BJ (cell line): ENCODE data around the gene PDIA6. TPM values are rescaled to one million over a fixed set of nuclear protein-coding genes. Genes with fewer than 3 reads are reported as not detected.

Experiments used
- CTCF ChIA-PET: fragments of 350-600 bp; formaldehyde crosslinking; extraction: SDS; loops from one replicate; lab custom pipeline; 2021; ENCODE audit warnings: antibody characterized with exemption, inconsistent platforms; lab: Yijun Ruan, JAX
- POLR2A ChIA-PET: fragments of 300-600 bp; sonication (Branson Sonifier 250); formaldehyde crosslinking; extraction: SDS; loops from one replicate; lab custom pipeline; 2021; ENCODE audit warnings: antibody characterized with exemption; lab: Charles Lee
- DNase-seq: peaks from one replicate; pipeline ENCODE4 v3.0.0-alpha.2; 2011; ENCODE audit warnings: low read depth
- H3K27me3 ChIP-seq: 2 replicates; pipeline ENCODE4 v1.6.0; 2011; ENCODE audit warnings: low read length; ENCODE audit not compliant: control insufficient read depth, insufficient read depth
- H3K36me3 ChIP-seq: 2 replicates; pipeline ENCODE4 v1.5.1; 2011; ENCODE audit warnings: low read length; ENCODE audit not compliant: control insufficient read depth, insufficient read depth
- H3K4me3 ChIP-seq: 2 replicates; pipeline ENCODE4 v1.5.1; 2011; ENCODE audit warnings: low read depth, mild to moderate bottlenecking, control low read depth, low read length
- polyA plus RNA-seq: library from polyadenylated mRNA; depleted of rRNA; stranded (reverse); fragments of >200 nt; gene quantifications from 2 replicates; pipeline ENCODE4 v1.2.3, GENCODE V29; 2011
- TF ChIP-seq, protein P1 (sequence below): IDR thresholded peaks from 2 replicates; pipeline ENCODE4 v1.5.1; 2011; ENCODE audit warnings: low read depth, mild to moderate bottlenecking, control low read depth, inconsistent platforms, low read length, moderate library complexity; ENCODE audit not compliant: insufficient read depth

Gene PDIA6
- polyA plus RNA-seq, 1 experiment: 238 TPM

DNA sequence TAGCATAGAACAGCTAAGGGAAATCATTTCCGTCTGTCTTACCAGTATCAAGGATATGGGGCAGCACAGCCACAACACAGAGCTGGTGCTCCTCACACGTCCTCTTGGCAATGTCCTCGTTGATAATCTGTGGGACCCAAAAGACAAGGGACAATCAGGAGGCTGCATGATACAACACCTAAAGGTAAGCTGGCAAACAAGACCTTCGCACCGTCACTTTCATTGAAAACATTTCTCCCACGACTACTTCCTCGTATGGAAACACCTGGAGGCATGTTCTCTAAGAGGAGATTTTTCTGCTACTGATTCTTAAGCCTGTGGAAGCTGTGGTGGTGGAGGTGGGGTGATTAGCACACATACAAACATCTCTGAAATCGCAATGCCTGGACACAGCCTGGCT, 23.7 kb downstream of the PDIA6 start:
- Histone ChIP-seq H3K27me3 (no peaks in the 10 kb centered on the region), H3K4me3 (no peak overlapping the region), H3K36me3 (peaks cover 20% of the 10 kb centered on the region)
- CTCF ChIA-PET: interaction anchor here (0.9 to 1.6 kb wide), 2 partner anchors 12 to 15 kb away, joined by 3 to 4 read pairs; no protein-coding TSS in a partner anchor
- TF ChIP-seq, protein P1, sequence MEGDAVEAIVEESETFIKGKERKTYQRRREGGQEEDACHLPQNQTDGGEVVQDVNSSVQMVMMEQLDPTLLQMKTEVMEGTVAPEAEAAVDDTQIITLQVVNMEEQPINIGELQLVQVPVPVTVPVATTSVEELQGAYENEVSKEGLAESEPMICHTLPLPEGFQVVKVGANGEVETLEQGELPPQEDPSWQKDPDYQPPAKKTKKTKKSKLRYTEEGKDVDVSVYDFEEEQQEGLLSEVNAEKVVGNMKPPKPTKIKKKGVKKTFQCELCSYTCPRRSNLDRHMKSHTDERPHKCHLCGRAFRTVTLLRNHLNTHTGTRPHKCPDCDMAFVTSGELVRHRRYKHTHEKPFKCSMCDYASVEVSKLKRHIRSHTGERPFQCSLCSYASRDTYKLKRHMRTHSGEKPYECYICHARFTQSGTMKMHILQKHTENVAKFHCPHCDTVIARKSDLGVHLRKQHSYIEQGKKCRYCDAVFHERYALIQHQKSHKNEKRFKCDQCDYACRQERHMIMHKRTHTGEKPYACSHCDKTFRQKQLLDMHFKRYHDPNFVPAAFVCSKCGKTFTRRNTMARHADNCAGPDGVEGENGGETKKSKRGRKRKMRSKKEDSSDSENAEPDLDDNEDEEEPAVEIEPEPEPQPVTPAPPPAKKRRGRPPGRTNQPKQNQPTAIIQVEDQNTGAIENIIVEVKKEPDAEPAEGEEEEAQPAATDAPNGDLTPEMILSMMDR: no peak
- POLR2A ChIA-PET: no interaction called here
- DNase-seq: no peak

DNA sequence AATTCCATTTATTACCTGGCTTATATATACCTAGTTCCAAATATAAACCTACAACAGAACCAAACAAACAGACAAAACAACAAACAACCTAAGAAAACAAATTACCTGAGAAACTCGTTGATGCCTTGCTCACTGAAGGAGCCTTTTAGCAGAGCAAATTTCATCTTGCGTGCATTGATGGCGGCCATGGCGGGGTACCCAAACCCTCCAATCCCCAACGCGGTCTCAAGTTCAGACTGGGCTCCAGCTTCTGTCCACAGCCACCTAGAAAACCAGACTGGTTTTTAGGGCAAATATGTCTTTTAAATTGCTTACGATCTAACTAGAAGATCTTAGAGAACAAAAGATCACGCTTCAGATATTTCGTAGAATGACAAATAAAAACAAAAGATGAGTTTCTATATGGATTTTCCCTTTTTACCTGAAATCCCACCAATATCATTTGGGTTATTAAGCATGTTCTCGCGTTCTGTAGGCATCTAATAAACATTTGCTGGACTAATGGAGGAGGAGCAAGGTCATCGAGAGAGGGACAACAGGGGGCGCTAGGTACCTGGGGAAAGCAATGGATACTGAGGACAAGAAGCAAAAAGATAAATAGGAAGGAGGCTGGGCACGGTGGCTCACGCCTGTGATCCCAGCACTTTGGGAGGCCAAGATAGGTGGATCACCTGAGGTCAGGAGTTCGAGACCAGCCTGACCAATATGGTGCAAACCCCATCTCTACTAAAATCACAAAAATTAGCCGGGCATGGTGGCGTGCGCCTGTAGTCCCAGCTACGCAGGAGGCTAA, 25.2 kb downstream of the PDIA6 start:
- TF ChIP-seq, protein P1: peak; percentile 20; the same call in 1 of the 2 replicates
- H3K27me3 ChIP-seq: no peaks in the 10 kb centered on the region
- no peak for DNase-seq
- H3K36me3 ChIP-seq: peaks cover 19% of the 10 kb centered on the region
- ChIA-PET POLR2A (no interaction called here), CTCF (no interaction called here)
- H3K4me3 ChIP-seq: no peak overlapping the region

DNA sequence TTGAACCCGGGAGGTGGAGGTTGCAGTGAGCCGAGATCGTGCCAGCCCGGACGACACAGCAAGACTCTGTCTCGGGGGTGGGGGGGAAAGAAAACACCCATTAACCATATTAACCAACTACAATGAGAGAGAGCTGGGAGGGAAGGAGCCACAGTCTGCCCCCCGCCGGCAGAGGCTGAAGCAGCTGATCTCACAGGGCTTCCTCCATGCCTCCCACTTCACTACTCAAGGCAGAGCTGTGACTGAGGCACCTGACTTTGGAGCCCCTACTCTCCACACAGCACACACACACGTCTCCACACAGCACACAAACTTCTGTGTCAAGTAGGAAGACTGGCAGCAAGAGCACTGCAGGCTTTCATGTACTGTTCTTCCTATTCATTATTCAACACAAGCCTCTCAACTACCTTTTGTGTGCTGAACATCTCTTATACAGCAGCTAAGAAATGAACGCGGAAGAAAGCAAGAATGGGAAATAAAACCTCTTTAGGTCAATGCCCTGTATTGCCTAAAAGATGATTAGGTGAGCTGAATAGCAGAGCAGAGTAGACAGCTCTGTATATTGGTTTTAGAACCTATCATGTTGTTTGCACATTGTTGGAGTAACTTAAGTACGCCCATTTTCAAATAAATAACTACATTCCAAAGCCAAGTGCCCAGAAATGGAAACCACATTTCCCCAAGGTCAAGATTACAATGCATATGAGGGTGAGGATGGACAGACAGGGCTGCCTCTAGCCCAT, 26.2 kb downstream of the PDIA6 start:
- H3K36me3 ChIP-seq: peaks cover 22% of the 10 kb centered on the region
- H3K4me3 ChIP-seq: no peak overlapping the region
- TF ChIP-seq, protein P1: no peak
- CTCF ChIA-PET: no interaction called here
- POLR2A ChIA-PET: no interaction called here
- no peaks in the 10 kb centered on the region for H3K27me3 ChIP-seq
- no peak for DNase-seq

DNA sequence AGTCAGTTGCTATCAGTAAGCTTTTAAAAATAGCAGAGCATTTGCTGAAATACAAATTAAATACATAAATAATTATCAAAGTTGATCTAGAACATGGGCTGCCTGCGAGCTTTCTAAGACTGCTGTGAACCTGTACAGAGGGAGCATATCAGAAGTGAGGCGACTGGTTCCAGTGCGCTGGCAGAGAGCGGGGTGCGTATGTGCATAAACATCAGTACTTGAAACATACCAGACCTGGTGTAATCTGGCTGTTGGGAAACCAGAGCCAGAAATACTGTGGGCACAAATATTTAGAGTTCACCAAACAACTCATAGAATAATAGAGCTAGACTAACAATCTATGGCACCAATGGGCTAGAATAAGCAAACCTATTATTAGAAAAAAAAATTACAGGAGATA, 27.3 kb downstream of the PDIA6 start:
- TF ChIP-seq, protein P1: no peak
- POLR2A ChIA-PET: no interaction called here
- DNase-seq: no peak
- Histone ChIP-seq H3K4me3 (no peak overlapping the region), H3K27me3 (no peaks in the 10 kb centered on the region), H3K36me3 (peaks cover 22% of the 10 kb centered on the region)
- CTCF ChIA-PET: interaction anchor here (0.9 to 1.2 kb wide), 3 partner anchors 15 to 797 kb away, joined by 3 to 4 read pairs (median 3); a partner anchor contains a TSS

DNA sequence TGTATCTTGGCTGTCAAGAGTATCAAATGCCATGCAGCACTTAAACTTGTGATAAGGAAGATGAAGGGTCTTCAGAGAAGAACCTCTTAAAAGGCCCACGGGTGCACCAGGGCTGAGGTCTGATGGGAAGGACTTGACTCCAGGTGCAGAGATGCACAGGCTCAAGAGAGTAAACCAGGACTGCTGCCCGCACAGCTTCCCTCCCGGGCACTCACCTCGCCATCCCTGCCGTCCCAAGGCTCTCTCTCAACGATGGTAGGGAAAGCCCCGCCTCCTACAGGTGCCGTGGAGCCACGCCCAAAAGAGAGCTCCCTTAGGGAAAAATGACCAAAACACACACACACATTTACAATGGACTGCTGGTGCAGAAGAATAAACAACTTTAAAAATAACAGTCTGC, 27.9 kb downstream of the PDIA6 start:
- ChIA-PET POLR2A (no interaction called here), CTCF (interaction anchor here (0.9 to 1.2 kb wide), 4 partner anchors 11 to 797 kb away, joined by 3 to 4 read pairs (median 3); a partner anchor contains a TSS)
- Histone ChIP-seq H3K36me3 (peaks cover 25% of the 10 kb centered on the region), H3K4me3 (no peak overlapping the region), H3K27me3 (no peaks in the 10 kb centered on the region)
- TF ChIP-seq, protein P1: no peak
- DNase-seq: no peak
